ENCODE measurements around the gene STARD6. TPM values are rescaled to one million over a fixed set of nuclear protein-coding genes. Genes with fewer than 3 reads are reported as not detected.

The STARD6 gene
- polyA plus RNA-seq, 1 of the 3 experiments (the other 2 are of a cell fraction) = not detected

GRCh38 chr18:54329787-54330186 is 27.9 kb downstream of the STARD6 start:
- CTCF ChIA-PET = interaction anchor here (0.6 to 1.3 kb wide), 2 partner anchors 25 to 64 kb away, joined by 3 read pairs; no protein-coding TSS in a partner anchor
- Histone ChIP-seq H3K9me2 (no peaks in the 10 kb centered on the region), H3K36me3 (replicated peaks in 1 of 2; ENCODE audit: control insufficient read depth in 1 of 2, insufficient read depth in 2 of 2, low read length in 1 of 2) (no peaks in the 10 kb centered on the region), H2AFZ (ENCODE audit: low read depth) (no peak overlapping the region), H3K27me3 (ENCODE audit: insufficient read depth) (no peaks in the 10 kb centered on the region), H3K4me2 (no peak overlapping the region), H3K9ac (no peak overlapping the region), H3K9me3 (no peaks in the 10 kb centered on the region), H3K79me2 (ENCODE audit: insufficient read depth) (no peaks in the 10 kb centered on the region), H3K27ac (ENCODE audit: low read depth in 2 of 2, low read length in 1 of 2) (no peak overlapping the region), H3F3A (replicated peaks; ENCODE audit: insufficient read depth) (no peaks in the 10 kb centered on the region), H4K20me1 (ENCODE audit: insufficient read depth) (no peaks in the 10 kb centered on the region), H3K4me3 (ENCODE audit: low read depth in 2 of 2, low read length in 1 of 2) (no peak overlapping the region), H3K4me1 (ENCODE audit: control insufficient read depth in 1 of 2, insufficient read depth in 2 of 2, low read depth in 1 of 2, low read length in 1 of 2) (no peaks in the 10 kb centered on the region)
- TF ChIP-seq SIN3A (IDR thresholded peaks at IDR 0.05; ENCODE audit: borderline replicate concordance, low read depth, low read length) = no peak
- TF ChIP-seq CTCF (IDR thresholded peaks at IDR 0.05) = no peak
- TF ChIP-seq EZH2phosphoT487 (IDR thresholded peaks at IDR 0.05; ENCODE audit: borderline replicate concordance, low read depth) = no peak
- no peak for TF ChIP-seq RXRA (IDR thresholded peaks at IDR 0.05; ENCODE audit: borderline replicate concordance, low read depth)
- no peak for TF ChIP-seq NFIC (IDR thresholded peaks at IDR 0.05; ENCODE audit: borderline replicate concordance)
- TF ChIP-seq GABPA (IDR thresholded peaks at IDR 0.05; ENCODE audit: low read depth) = no peak
- no peak for TF ChIP-seq USF2 (IDR thresholded peaks at IDR 0.05; ENCODE audit: borderline replicate concordance, low read depth, low read length)
- TF ChIP-seq, protein P1, sequence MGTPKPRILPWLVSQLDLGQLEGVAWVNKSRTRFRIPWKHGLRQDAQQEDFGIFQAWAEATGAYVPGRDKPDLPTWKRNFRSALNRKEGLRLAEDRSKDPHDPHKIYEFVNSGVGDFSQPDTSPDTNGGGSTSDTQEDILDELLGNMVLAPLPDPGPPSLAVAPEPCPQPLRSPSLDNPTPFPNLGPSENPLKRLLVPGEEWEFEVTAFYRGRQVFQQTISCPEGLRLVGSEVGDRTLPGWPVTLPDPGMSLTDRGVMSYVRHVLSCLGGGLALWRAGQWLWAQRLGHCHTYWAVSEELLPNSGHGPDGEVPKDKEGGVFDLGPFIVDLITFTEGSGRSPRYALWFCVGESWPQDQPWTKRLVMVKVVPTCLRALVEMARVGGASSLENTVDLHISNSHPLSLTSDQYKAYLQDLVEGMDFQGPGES (IDR thresholded peaks at IDR 0.05; ENCODE audit: low read depth, low read length) = no peak
- TF ChIP-seq, protein P2, sequence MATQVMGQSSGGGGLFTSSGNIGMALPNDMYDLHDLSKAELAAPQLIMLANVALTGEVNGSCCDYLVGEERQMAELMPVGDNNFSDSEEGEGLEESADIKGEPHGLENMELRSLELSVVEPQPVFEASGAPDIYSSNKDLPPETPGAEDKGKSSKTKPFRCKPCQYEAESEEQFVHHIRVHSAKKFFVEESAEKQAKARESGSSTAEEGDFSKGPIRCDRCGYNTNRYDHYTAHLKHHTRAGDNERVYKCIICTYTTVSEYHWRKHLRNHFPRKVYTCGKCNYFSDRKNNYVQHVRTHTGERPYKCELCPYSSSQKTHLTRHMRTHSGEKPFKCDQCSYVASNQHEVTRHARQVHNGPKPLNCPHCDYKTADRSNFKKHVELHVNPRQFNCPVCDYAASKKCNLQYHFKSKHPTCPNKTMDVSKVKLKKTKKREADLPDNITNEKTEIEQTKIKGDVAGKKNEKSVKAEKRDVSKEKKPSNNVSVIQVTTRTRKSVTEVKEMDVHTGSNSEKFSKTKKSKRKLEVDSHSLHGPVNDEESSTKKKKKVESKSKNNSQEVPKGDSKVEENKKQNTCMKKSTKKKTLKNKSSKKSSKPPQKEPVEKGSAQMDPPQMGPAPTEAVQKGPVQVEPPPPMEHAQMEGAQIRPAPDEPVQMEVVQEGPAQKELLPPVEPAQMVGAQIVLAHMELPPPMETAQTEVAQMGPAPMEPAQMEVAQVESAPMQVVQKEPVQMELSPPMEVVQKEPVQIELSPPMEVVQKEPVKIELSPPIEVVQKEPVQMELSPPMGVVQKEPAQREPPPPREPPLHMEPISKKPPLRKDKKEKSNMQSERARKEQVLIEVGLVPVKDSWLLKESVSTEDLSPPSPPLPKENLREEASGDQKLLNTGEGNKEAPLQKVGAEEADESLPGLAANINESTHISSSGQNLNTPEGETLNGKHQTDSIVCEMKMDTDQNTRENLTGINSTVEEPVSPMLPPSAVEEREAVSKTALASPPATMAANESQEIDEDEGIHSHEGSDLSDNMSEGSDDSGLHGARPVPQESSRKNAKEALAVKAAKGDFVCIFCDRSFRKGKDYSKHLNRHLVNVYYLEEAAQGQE (IDR thresholded peaks at IDR 0.05; ENCODE audit: low read depth, low read length) = no peak
- no peak for TF ChIP-seq RCOR1 (IDR thresholded peaks at IDR 0.05; ENCODE audit: low read length)
- no peak for DNase-seq
- POLR2A ChIA-PET = no interaction called here

Measured in SK-N-SH (cell line).